Measurements from ENCODE around the gene NUDT14.

The NUDT14 gene

DNA sequence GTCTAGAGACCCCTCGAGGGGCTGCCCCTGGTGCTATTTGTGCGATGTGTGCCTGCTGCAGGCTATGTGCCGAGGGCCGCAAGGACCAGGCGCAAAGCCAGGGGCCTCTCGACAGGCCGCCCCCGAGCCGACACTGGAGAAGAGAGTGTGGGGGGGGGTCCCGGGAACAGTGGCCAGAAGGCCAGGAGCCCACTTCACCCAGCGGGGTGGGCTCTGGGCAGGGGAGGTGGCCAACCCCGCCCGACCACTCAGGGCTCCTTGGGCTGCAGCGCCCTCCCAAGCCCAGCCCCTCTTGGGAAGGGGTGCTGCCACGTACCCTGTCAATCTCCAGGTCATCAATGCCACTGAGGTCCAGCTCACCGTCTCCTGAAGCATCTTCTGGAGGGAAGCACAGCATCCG lies 38.6 kb upstream of the NUDT14 start:
- TF ChIP-seq FOXP2 (optimal IDR thresholded peaks at IDR 0.05; ENCODE audit: borderline replicate concordance, extremely low read depth, extremely low read length, insufficient read depth) (no peak), REST (IDR thresholded peaks at IDR 0.05; ENCODE audit: insufficient read depth in 1 of 2, low read depth in 2 of 2, low read length in 2 of 2) (no peak), POLR2AphosphoS5 (IDR thresholded peaks at IDR 0.05; ENCODE audit: low read depth, low read length) (no peak), TAF1 (IDR thresholded peaks at IDR 0.05; ENCODE audit: borderline replicate concordance, insufficient read depth, low read length) (no peak), SIN3A (IDR thresholded peaks at IDR 0.05; ENCODE audit: borderline replicate concordance, insufficient read depth, low read length) (no peak)

GRCh38 chr14:105219043-105219612 lies 38.0 kb upstream of the NUDT14 start:
- TF ChIP-seq REST (IDR thresholded peaks at IDR 0.05; ENCODE audit: insufficient read depth in 1 of 2, low read depth in 2 of 2, low read length in 2 of 2) (no peak), POLR2AphosphoS5 (IDR thresholded peaks at IDR 0.05; ENCODE audit: low read depth, low read length) (no peak), FOXP2 (optimal IDR thresholded peaks at IDR 0.05; ENCODE audit: borderline replicate concordance, extremely low read depth, extremely low read length, insufficient read depth) (no peak), TAF1 (IDR thresholded peaks at IDR 0.05; ENCODE audit: borderline replicate concordance, insufficient read depth, low read length) (no peak), SIN3A (IDR thresholded peaks at IDR 0.05; ENCODE audit: borderline replicate concordance, insufficient read depth, low read length) (no peak)

DNA sequence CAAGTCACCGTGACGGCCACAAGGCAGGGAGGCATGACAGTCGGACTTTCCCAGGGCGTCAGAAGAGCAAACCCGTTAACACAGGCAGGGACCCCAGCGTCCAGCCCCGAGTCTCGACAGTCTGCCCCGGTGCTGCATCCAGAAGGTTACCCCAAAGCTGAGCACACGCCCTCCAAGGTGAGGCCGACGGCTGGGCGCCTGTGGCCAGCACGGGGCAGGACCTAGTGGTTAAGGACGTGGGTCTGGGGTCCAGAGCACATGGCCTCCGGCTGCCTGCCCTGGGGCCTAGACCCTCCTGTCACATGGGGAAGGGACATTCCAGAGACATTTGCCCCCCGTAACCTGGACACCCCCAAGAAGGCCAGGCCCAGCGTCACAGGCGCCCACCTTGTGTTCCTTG lies 37.5 kb upstream of the NUDT14 start:
- TF ChIP-seq SIN3A (IDR thresholded peaks at IDR 0.05; ENCODE audit: borderline replicate concordance, insufficient read depth, low read length) (no peak), REST (IDR thresholded peaks at IDR 0.05; ENCODE audit: insufficient read depth in 1 of 2, low read depth in 2 of 2, low read length in 2 of 2) (no peak), FOXP2 (optimal IDR thresholded peaks at IDR 0.05; ENCODE audit: borderline replicate concordance, extremely low read depth, extremely low read length, insufficient read depth) (no peak), POLR2AphosphoS5 (IDR thresholded peaks at IDR 0.05; ENCODE audit: low read depth, low read length) (no peak), TAF1 (IDR thresholded peaks at IDR 0.05; ENCODE audit: borderline replicate concordance, insufficient read depth, low read length) (no peak)

DNA sequence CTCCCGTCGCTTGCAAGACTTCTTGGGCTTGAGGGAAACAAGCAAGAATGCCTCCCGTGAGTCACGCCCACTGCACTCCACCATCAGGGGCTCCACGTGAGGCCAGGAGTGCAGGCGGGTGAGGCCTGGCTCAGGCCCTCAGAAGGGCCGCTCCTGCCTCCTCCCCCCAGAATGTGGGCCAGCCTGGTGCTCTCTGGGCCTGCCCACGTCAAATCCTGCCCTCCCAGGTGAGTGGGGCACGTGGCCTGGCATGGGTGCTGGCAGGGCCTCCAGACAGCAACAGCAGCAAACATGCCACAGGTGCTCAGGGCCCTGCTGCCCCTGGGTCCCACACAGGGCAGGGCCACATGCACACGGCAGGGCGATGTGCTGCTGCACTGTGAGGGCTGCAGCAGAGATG lies 36.7 kb upstream of the NUDT14 start:
- TF ChIP-seq REST (IDR thresholded peaks at IDR 0.05; ENCODE audit: insufficient read depth in 1 of 2, low read depth in 2 of 2, low read length in 2 of 2) (no peak), SIN3A (IDR thresholded peaks at IDR 0.05; ENCODE audit: borderline replicate concordance, insufficient read depth, low read length) (no peak), FOXP2 (optimal IDR thresholded peaks at IDR 0.05; ENCODE audit: borderline replicate concordance, extremely low read depth, extremely low read length, insufficient read depth) (no peak), TAF1 (IDR thresholded peaks at IDR 0.05; ENCODE audit: borderline replicate concordance, insufficient read depth, low read length) (no peak), POLR2AphosphoS5 (IDR thresholded peaks at IDR 0.05; ENCODE audit: low read depth, low read length) (no peak)

Data from PFSK-1 (cell line).